ENCODE measurements around the gene OR51B5.

GRCh38 chr11:5301846-5302245 lies 41.5 kb downstream of the OR51B5 start, which contains the start of gene OR51B4:
- no peak for TF ChIP-seq CTCF (IDR thresholded peaks at IDR 0.05)
- no peak for TF ChIP-seq EP300 (IDR thresholded peaks at IDR 0.05)
- no peak for TF ChIP-seq POLR2A (IDR thresholded peaks at IDR 0.05)
- TF ChIP-seq POLR2AphosphoS5 (IDR thresholded peaks at IDR 0.05): no peak

All from suprapubic skin (tissue), 4 donors.